Muscle of arm (tissue), 12 donors: ENCODE results near the gene BCHE. TPM values are rescaled to one million over a fixed set of nuclear protein-coding genes. Genes with fewer than 3 reads are reported as not detected.
"Not testable (repeated sequence)": the region's sequence is repeated elsewhere in the genome, so short reads cannot be mapped to it uniquely, and the experiment has no call there.

ENCODE experiments used
- DNase-seq: peaks from one replicate; pipeline ENCODE4 v3.0.0-alpha.2; 2013
- polyA plus RNA-seq, 12 donors: library from polyadenylated mRNA; unstranded; fragments of 120-200 nt; gene quantifications; one replicate each; pipeline ENCODE4 v1.2.1, GENCODE V29; 2013; ENCODE audit not compliant: insufficient read length in 12 of 12

Gene BCHE
- polyA plus RNA-seq, 12 donors: 49.8 to 97.1 (median 70.1) TPM; not detected in 1

GRCh38 chr3:165830746-165831145 is 6.5 kb downstream of the BCHE start:
- no peak for DNase-seq

GRCh38 chr3:165827883-165828282 is 9.3 kb downstream of the BCHE start:
- no peak for DNase-seq

- no peak for DNase-seq
These were observed 10.0 kb downstream of the BCHE start for GRCh38 chr3:165827233-165827632.

DNA sequence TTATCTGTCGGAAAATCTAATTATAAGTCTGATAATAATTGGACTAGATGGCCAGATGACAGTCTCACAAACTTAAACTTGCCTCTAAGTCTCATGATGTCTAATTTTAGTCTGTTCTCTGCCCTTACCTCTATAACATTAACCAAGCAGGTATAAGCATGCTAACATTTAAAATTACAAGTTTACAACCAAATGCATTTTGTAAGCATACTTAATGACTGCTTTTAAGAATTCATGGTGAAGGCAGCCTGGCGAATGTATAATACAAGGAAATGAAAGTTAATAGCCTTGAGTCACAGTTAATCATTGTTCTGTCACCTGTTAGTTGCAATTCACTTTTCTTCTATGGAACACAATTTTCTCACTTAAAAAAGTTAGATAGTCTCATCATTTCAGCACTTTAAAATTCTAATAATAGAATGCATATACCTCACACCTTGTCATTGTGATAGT is 16.5 kb downstream of the BCHE start:
- DNase-seq: no peak

- DNase-seq: no peak
These were observed 20.0 kb downstream of the BCHE start for GRCh38 chr3:165817160-165817709.

GRCh38 chr3:165816209-165816608 is 21.0 kb downstream of the BCHE start:
- DNase-seq: no peak

DNA sequence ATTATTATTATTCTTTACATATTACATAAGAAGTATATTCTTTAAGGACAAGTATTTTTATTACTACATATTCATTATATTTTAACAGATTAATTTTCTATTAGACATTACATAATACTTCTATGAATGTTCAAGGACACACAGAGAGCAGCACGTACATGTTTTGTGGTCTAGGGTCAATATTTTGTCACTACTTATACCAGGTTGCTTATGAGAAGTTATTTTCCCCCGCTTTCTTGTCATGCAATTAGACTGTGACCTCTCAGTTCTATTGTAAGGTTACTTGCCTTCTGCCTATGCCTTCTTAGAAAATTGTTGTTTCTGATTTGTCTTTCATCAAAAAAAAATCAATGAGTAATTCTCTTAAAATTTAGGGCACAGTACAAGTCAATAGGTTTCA is 21.5 kb downstream of the BCHE start:
- DNase-seq: no peak

DNA sequence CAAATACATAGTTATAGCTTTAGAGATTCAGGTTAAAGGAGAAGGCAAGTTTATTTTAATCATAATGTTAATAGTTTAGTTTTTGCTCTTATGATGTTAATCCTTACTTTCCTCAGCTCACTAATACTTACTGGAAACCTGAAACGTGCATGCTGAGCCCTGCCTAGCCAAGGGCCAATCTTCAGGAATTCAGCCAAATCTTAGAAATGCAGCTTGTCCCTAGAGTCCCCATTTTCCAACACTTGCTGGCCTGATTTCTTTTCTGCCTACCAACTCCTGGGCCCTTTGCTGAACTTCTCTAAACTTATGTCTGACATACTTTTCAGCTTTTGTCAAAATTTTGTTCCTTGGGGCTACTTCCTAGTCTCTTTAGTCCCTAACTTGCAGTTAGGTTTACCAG is 22.8 kb downstream of the BCHE start:
- no peak for DNase-seq

DNA sequence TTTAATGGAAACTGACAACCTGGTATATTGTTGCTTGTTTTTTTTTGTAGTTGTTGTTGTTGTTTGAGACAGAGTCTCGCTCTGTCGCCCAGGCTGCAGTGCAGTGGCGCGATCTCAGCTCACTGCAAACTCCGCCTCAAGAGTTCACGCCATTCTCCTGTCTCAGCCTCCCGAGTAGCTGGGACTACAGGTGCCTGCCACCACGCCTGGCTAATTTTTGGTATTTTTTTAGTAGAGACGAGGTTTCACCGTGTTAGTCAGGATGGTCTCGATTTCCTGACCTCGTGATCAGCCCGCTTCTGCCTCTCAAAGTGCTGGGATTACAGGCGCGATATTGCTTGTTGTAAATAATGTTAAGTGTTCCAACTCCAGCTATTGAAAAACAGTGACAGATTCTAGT is 29.3 kb downstream of the BCHE start:
- not testable (repeated sequence) for DNase-seq

- no peak for DNase-seq
These were observed 31.2 kb downstream of the BCHE start for GRCh38 chr3:165805946-165806561.

GRCh38 chr3:165803471-165803870 is 33.8 kb downstream of the BCHE start:
- DNase-seq: no peak

- no peak for DNase-seq
These were observed 36.3 kb downstream of the BCHE start for GRCh38 chr3:165800970-165801369.

GRCh38 chr3:165799026-165799425 is 38.2 kb downstream of the BCHE start:
- no peak for DNase-seq

DNA sequence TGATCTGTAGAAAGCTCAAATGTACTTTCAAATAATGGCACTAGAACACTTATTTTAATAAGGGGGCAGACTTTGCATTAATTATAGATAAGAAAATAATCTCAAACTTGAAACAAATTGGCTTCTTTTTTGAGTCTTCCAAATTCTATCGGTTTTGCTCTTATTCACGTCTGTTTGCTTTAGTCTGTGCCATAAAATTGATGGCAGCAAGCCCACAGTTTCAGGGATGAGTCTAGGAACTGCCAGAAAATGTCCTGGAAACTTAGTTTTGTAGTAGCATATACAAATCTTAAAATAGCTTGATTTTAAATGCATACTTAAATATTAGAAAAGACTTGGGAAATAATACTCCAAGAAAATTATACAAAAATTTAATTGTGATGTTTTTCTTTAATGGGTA is 39.7 kb downstream of the BCHE start:
- DNase-seq: peak; percentile 83

- DNase-seq: no peak
These were observed 40.5 kb downstream of the BCHE start for GRCh38 chr3:165796701-165797100.

- DNase-seq: no peak
These were observed 48.7 kb downstream of the BCHE start for GRCh38 chr3:165788531-165788930.

DNA sequence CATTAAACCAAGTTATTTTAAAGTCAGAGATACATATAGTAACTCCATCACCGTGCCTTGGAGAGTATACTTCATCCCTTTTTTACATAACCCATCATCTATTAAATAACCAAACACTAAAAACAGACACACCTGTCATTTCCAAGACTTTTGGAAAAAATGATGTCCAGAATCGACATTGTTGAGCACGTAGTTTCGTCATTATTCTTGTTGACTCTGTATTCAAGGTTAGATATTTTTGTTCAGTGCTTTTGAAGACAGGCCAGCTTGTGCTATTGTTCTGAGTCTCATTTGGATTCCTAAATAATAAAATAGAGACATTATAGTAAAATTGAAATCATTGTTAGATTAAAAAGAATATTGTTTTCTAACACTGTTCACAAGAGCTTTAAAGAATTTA is 51.2 kb downstream of the BCHE start:
- no peak for DNase-seq

GRCh38 chr3:165784337-165784736 is 52.9 kb downstream of the BCHE start:
- DNase-seq: no peak

DNA sequence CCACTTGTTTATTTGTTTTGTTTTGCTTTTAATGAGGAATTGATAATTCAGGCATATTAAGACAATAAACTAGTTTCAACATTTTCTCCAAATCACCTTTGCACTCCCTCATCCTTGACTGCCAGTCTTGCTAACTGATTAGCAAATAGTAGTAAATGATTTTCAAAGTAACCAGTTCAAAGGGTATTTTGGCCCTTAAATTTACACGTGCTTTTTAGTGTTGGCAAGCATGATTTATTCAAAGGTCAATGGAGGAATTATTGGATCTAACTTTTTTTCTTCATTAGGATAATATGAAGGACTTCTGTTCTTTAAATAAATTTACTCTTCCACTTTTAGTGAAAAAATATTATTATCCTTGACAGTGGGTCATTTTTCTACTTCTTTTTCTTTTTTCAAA is 53.8 kb downstream of the BCHE start:
- DNase-seq: no peak

- no peak for DNase-seq
These were observed 58.3 kb downstream of the BCHE start for GRCh38 chr3:165778891-165779290.

DNA sequence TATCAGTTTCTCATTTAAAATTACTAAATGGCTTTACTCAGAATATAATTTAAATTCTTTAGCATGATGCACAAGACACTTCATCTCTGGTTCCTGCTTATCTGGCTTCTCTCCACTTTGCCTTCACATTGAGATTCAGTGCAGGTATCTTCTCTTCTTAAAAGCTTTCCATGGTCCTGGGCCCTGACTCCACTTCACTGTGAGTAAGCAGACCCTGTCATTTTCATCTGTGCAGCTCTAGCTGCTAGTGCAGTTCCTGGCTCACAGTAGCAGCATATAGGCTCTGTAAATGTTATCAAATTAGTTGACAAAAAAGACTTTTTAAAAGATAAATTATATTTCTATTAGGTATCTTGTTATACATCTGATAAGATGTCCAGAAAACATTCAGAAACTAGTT is 58.8 kb downstream of the BCHE start:
- DNase-seq: no peak

- no peak for DNase-seq
These were observed 61.4 kb downstream of the BCHE start for GRCh38 chr3:165775824-165776223.

- DNase-seq: no peak
These were observed 66.4 kb downstream of the BCHE start for GRCh38 chr3:165770781-165771180.

GRCh38 chr3:165768680-165769079 is 68.5 kb downstream of the BCHE start:
- no peak for DNase-seq
